ENCODE data around the gene TNK2.
A peak's percentile ranks its signal among the peaks of the same experiment; 100 is the strongest.

The TNK2 gene

GRCh38 chr3:195855471-195856409 is 52.6 kb downstream of the TNK2 start:
- DNase-seq = no peak
- no peak for TF ChIP-seq GATA1 (IDR thresholded peaks at IDR 0.05; ENCODE audit: low read depth, low read length)
- no peak for TF ChIP-seq POLR2A (IDR thresholded peaks at IDR 0.05; ENCODE audit: low read length)

GRCh38 chr3:195854628-195855294 is 53.6 kb downstream of the TNK2 start:
- peak in 1 of 2 experiments; percentile 23 for DNase-seq
- TF ChIP-seq POLR2A (IDR thresholded peaks at IDR 0.05; ENCODE audit: low read length) (no peak), GATA1 (IDR thresholded peaks at IDR 0.05; ENCODE audit: low read depth, low read length) (no peak)

GRCh38 chr3:195853996-195854395 is 54.4 kb downstream of the TNK2 start:
- DNase-seq = no peak
- no peak for TF ChIP-seq GATA1 (IDR thresholded peaks at IDR 0.05; ENCODE audit: low read depth, low read length)
- TF ChIP-seq POLR2A (IDR thresholded peaks at IDR 0.05; ENCODE audit: low read length) = no peak

- DNase-seq = no peak
- TF ChIP-seq GATA1 (IDR thresholded peaks at IDR 0.05; ENCODE audit: low read depth, low read length) (no peak), POLR2A (IDR thresholded peaks at IDR 0.05; ENCODE audit: low read length) (no peak)
Observed at GRCh38 chr3:195853036-195853435, 55.3 kb downstream of the TNK2 start.

- TF ChIP-seq GATA1 (IDR thresholded peaks at IDR 0.05; ENCODE audit: low read depth, low read length) (no peak), POLR2A (IDR thresholded peaks at IDR 0.05; ENCODE audit: low read length) (no peak)
- peak; percentile 91 to 95 for DNase-seq
Observed at GRCh38 chr3:195850857-195851543, 57.4 kb downstream of the TNK2 start.

- TF ChIP-seq GATA1 (IDR thresholded peaks at IDR 0.05; ENCODE audit: low read depth, low read length) = no peak
- TF ChIP-seq POLR2A (IDR thresholded peaks at IDR 0.05; ENCODE audit: low read length) = no peak
- DNase-seq = peak in 1 of 2 experiments; percentile 16
Observed at GRCh38 chr3:195849322-195850074, 58.9 kb downstream of the TNK2 start.

GRCh38 chr3:195847055-195847950 is 61.0 kb downstream of the TNK2 start:
- no peak for DNase-seq
- TF ChIP-seq POLR2A (IDR thresholded peaks at IDR 0.05; ENCODE audit: low read length) = no peak
- no peak for TF ChIP-seq GATA1 (IDR thresholded peaks at IDR 0.05; ENCODE audit: low read depth, low read length)

GRCh38 chr3:195845483-195845882 is 62.9 kb downstream of the TNK2 start:
- DNase-seq = no peak
- no peak for TF ChIP-seq POLR2A (IDR thresholded peaks at IDR 0.05; ENCODE audit: low read length)
- no peak for TF ChIP-seq GATA1 (IDR thresholded peaks at IDR 0.05; ENCODE audit: low read depth, low read length)

- no peak for DNase-seq
- TF ChIP-seq POLR2A (IDR thresholded peaks at IDR 0.05; ENCODE audit: low read length) (no peak), GATA1 (IDR thresholded peaks at IDR 0.05; ENCODE audit: low read depth, low read length) (no peak)
Observed at GRCh38 chr3:195844671-195845218, 63.6 kb downstream of the TNK2 start.

GRCh38 chr3:195839260-195840010 is 68.9 kb downstream of the TNK2 start:
- TF ChIP-seq GATA1 (IDR thresholded peaks at IDR 0.05; ENCODE audit: low read depth, low read length) = no peak
- TF ChIP-seq POLR2A (IDR thresholded peaks at IDR 0.05; ENCODE audit: low read length) = no peak
- DNase-seq = no peak

DNA sequence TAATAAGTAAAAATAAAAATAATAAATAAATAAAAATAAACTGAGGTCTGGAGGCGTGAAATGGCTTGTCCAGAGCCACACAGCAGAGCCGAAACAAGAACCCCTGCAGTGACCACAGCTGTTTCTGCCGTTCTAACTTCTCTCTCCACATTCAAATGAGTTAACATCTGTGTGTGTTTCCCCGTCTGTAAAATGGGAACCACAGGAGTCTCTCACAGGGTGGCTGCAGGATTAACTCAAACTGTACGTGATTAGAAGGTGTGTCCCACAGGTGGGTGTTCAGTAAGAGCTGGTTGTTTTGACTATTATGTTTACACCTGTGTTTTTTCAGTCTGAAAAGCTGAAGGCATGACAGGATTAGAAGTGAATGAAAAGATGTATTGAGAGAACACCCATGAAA is 69.6 kb downstream of the TNK2 start:
- no peak for DNase-seq
- TF ChIP-seq POLR2A (IDR thresholded peaks at IDR 0.05; ENCODE audit: low read length) (no peak), GATA1 (IDR thresholded peaks at IDR 0.05; ENCODE audit: low read depth, low read length) (no peak)
